Ishikawa (cell line): ENCODE measurements around the gene PRKAG1.

Experiments used
- CEBPB ChIP-seq: IDR thresholded peaks from 2 replicates; pipeline ENCODE4 v1.6.1; 2012
- CREB1 ChIP-seq: IDR thresholded peaks from 2 replicates; pipeline ENCODE4 v1.6.1; 2012; ENCODE audit warnings: low read depth
- EGR1 ChIP-seq: IDR thresholded peaks from 2 replicates; pipeline ENCODE4 v1.6.1; 2012
- EP300 ChIP-seq: IDR thresholded peaks from 2 replicates; pipeline ENCODE4 v1.6.1; 2012; ENCODE audit warnings: borderline replicate concordance
- FOXM1 ChIP-seq: IDR thresholded peaks from 2 replicates; pipeline ENCODE4 v1.6.1; 2012; ENCODE audit warnings: low read depth, borderline replicate concordance
- NFIC ChIP-seq: IDR thresholded peaks from 2 replicates; pipeline ENCODE4 v1.6.1; 2012
- RAD21 ChIP-seq: IDR thresholded peaks from 2 replicates; pipeline ENCODE4 v1.6.1; 2012; ENCODE audit warnings: low read depth
- TAF1 ChIP-seq: IDR thresholded peaks from 2 replicates; pipeline ENCODE4 v1.6.1; 2012; ENCODE audit warnings: low read depth, mild to moderate bottlenecking
- TCF12 ChIP-seq: IDR thresholded peaks from 2 replicates; pipeline ENCODE4 v1.6.1; 2012; ENCODE audit warnings: low read depth
- TEAD4 ChIP-seq: IDR thresholded peaks from 2 replicates; pipeline ENCODE4 v1.6.1; 2012
- YY1 ChIP-seq: IDR thresholded peaks from 2 replicates; pipeline ENCODE4 v1.6.1; 2012; ENCODE audit warnings: low read depth
- ZBTB7A ChIP-seq: IDR thresholded peaks from 2 replicates; pipeline ENCODE4 v1.6.1; 2012; ENCODE audit warnings: low read depth
- TF ChIP-seq, protein P1 (sequence below): IDR thresholded peaks from 2 replicates; pipeline ENCODE4 v1.6.1; 2012; ENCODE audit warnings: low read depth, mild to moderate bottlenecking
- TF ChIP-seq, protein P2 (sequence below): IDR thresholded peaks from 2 replicates; pipeline ENCODE4 v1.6.1; 2012
- TF ChIP-seq, protein P3 (sequence below): IDR thresholded peaks from 2 replicates; pipeline ENCODE4 v1.6.1; 2012

The PRKAG1 gene

DNA sequence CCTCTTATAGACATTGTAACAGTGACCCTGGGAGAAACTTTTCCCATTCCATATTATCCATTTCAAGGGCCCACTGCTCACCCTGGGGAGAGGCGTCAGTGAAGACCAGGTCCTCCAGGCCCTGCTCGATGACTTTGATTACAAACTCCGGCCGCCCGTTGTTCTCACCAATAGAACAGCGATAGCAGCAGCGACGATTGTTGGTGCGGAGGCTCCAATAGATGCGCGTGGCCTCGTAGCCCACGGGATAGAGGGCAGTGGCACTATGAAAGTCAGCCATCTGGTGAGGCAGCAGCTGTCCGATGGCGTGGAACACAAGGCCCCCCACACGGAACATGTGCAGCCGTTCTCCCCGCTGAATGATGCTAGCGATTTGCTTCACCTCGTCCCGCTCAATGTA is 7.5 kb upstream of the PRKAG1 start:
- TF ChIP-seq RAD21 (no peak), TCF12 (no peak), FOXM1 (no peak), EP300 (no peak), CREB1 (no peak), TEAD4 (no peak), TAF1 (no peak), CEBPB (no peak), YY1 (no peak), ZBTB7A (no peak), EGR1 (no peak), NFIC (no peak)
- TF ChIP-seq, protein P1, sequence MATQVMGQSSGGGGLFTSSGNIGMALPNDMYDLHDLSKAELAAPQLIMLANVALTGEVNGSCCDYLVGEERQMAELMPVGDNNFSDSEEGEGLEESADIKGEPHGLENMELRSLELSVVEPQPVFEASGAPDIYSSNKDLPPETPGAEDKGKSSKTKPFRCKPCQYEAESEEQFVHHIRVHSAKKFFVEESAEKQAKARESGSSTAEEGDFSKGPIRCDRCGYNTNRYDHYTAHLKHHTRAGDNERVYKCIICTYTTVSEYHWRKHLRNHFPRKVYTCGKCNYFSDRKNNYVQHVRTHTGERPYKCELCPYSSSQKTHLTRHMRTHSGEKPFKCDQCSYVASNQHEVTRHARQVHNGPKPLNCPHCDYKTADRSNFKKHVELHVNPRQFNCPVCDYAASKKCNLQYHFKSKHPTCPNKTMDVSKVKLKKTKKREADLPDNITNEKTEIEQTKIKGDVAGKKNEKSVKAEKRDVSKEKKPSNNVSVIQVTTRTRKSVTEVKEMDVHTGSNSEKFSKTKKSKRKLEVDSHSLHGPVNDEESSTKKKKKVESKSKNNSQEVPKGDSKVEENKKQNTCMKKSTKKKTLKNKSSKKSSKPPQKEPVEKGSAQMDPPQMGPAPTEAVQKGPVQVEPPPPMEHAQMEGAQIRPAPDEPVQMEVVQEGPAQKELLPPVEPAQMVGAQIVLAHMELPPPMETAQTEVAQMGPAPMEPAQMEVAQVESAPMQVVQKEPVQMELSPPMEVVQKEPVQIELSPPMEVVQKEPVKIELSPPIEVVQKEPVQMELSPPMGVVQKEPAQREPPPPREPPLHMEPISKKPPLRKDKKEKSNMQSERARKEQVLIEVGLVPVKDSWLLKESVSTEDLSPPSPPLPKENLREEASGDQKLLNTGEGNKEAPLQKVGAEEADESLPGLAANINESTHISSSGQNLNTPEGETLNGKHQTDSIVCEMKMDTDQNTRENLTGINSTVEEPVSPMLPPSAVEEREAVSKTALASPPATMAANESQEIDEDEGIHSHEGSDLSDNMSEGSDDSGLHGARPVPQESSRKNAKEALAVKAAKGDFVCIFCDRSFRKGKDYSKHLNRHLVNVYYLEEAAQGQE = no peak
- TF ChIP-seq, protein P2, sequence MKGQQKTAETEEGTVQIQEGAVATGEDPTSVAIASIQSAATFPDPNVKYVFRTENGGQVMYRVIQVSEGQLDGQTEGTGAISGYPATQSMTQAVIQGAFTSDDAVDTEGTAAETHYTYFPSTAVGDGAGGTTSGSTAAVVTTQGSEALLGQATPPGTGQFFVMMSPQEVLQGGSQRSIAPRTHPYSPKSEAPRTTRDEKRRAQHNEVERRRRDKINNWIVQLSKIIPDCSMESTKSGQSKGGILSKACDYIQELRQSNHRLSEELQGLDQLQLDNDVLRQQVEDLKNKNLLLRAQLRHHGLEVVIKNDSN = no peak
- TF ChIP-seq, protein P3, sequence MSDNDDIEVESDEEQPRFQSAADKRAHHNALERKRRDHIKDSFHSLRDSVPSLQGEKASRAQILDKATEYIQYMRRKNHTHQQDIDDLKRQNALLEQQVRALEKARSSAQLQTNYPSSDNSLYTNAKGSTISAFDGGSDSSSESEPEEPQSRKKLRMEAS = no peak

DNA sequence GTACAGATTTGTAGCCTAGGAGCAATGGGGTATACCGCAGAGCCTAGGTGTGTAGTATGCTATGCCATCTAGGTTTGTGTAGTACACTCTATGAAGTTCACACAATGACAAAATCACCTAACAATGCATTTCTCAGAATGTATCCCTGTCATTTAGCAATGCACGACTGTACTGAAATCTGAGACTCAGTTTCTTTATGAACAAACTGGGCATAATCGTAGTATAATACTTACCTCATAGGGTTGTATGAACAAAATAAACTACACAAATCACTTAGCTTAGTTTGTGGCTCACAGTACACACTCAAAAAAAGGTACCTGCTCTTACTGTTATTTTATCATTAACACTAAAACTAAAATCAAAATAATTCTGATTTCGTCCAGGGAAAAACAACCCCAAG is 6.9 kb upstream of the PRKAG1 start:
- no peak for TF ChIP-seq ZBTB7A
- TF ChIP-seq RAD21 = no peak
- TF ChIP-seq CREB1 = no peak
- TF ChIP-seq EP300 = no peak
- TF ChIP-seq FOXM1 = no peak
- TF ChIP-seq NFIC = no peak
- no peak for TF ChIP-seq CEBPB
- TF ChIP-seq, protein P1 = no peak
- no peak for TF ChIP-seq EGR1
- no peak for TF ChIP-seq TEAD4

DNA sequence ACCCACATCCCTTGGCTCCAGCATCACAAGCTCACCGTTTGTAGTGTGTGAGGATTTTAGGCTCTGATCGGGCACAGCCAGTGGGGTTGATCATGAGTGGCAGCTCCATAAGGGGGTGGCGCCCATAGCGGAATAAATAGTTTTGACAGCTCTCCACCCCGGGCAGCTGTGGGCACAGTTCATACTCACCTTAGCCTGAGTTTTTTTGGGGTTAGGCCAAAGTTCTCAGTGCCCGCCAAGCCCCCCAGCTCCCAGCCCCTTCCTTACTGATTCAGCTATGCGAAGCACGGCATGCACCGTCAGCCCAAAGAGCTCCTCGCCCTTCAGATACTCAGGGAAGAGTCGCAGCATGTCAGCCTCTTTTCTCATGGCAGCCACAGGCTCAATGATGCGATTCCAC is 6.0 kb upstream of the PRKAG1 start:
- TF ChIP-seq NFIC = no peak
- TF ChIP-seq TEAD4 = no peak
- no peak for TF ChIP-seq ZBTB7A
- no peak for TF ChIP-seq EGR1
- TF ChIP-seq, protein P1 = no peak
- TF ChIP-seq EP300 = no peak
- TF ChIP-seq, protein P3 = no peak
- TF ChIP-seq, protein P2 = no peak
- no peak for TF ChIP-seq TAF1
- TF ChIP-seq CREB1 = no peak
- TF ChIP-seq YY1 = no peak
- no peak for TF ChIP-seq RAD21
- TF ChIP-seq FOXM1 = no peak
- TF ChIP-seq TCF12 = no peak

DNA sequence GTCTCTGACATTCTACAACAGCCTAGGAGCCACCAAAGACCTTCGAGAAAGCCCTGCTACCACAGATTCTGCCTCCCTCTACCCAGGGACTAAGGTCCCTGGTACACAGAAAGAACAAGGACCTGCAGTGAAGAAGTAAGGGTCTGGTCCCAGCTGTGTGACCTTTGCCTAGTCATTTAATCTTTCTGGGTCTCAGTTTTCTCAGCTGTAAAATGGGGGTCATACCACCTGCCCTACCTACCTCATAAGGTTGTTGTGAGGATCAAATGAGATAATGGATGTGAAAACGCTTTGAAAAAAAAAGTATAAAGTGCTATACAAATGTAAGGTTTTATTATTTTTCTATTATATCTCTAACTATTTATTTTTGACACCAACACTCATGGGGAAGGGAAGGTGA is 5.2 kb upstream of the PRKAG1 start:
- TF ChIP-seq, protein P3 = no peak
- no peak for TF ChIP-seq CREB1
- no peak for TF ChIP-seq YY1
- TF ChIP-seq, protein P1 = no peak
- TF ChIP-seq EGR1 = no peak
- no peak for TF ChIP-seq ZBTB7A
